ENCODE measurements around the gene COL27A1.
A peak's percentile ranks its signal among the peaks of the same experiment; 100 is the strongest.

Gene COL27A1

DNA sequence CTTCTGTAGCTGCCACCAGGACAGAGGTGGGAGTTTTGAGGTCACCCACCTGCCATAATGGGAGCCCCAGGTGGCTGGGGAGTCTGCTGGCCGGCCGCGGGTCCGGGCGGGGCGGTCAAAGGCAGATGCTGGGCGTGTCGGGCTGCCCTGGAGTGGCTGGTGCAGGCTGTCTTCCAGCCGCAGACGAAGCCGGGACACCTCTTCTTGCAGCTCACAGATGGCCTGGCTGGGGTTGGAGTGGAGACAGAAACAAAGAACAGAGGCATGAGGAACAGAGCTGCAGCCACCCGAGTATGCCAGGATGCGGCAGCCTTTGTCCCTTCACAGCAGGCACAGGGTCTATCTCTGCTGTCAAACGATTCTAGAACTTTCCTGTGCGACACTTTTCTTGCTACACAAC is 192.3 kb downstream of the COL27A1 start:
- no peak for DNase-seq

DNA sequence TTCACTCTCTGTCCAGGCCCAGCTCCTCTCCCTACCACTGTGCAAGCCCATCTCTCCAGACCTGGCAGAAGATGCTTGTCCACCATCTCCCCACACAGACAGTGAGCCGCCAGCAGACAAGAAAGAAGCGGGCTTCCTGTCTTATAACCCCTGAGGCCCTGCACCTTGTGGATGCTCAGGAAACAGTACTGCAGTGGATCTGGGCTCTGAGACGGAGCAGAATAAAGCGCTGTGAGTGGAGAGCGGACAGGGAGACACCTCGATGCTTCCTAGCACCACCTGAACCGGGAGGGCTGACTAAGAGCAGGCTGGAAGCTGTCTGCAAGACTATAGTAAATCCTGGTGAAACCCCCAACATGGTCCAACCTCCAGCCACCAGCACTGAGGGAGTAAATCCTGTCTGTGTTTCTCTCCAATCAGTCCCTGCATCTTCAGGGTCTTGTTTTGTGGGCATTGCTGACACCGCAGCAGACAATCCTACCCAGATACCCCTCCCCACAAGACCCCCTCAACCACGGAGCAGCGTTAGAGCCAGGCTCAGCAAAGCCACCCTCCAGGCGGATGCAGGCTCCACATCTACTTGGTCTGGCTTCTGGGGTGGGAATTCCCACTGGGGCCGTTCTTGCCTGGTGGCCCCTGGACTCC is 193.0 kb downstream of the COL27A1 start:
- DNase-seq: no peak

DNA sequence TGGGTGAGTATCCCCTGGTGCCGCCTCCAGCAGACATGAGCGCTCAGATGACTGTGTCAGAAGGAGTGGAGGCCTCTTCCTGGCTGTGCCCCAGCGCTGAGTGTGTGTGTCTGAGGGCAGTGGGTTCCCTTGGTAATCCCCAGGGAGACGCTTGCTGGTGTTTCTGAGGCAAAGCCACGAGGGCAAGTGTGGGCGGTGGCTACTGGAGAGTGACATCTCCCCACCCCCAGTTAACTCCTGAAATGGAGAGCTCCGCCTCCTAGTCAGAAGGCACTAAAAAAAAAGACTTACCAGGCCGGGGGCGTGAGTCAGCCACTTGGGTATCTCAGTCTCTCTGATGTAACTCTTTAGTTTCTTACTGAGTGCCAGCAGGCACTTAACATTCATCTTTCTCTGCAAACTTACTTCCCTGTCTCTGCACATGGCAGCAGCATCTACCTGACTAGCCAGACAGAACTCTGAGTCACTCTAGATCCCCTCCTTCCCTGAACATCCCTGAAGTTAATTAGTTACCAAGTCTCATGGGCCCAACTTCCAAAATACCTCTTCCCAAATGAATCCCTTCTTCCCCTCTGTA is 193.7 kb downstream of the COL27A1 start:
- DNase-seq: peak; percentile 82

DNA sequence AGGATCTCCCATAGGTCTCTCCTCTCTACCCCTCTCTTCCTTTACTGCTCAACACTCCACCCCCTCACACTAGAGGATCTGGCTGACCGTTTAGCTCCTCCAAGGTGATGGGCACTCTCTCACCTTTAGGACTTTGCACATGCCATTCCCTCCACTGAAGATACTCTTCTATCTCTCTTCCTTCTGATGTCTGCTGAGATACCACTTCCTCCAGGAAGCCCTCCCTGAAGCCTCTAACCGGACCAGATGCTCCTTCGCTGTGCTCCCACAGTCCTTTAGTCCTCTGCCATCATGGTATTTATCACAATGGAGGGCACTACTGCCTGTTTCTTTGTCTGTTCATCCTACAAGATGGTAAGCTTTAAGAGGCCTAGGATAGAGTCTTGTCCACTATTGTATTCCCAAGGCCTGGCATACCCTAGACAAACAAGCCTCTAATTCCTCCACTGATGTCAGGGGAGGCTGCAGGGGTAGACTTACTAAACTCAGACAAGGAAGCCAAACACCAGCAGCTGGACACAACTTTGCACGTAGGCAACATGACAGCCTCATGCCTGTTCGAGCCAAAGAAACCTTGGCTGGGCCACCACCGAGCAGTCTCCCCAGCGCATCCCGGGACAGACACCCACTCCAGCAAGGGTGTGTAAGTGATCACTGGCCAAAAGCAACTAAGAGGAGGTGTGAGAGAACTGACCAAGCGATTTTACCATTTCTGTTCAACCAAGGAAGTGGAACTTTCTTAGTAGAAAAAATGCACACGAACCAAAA is 194.6 kb downstream of the COL27A1 start:
- DNase-seq: no peak

DNA sequence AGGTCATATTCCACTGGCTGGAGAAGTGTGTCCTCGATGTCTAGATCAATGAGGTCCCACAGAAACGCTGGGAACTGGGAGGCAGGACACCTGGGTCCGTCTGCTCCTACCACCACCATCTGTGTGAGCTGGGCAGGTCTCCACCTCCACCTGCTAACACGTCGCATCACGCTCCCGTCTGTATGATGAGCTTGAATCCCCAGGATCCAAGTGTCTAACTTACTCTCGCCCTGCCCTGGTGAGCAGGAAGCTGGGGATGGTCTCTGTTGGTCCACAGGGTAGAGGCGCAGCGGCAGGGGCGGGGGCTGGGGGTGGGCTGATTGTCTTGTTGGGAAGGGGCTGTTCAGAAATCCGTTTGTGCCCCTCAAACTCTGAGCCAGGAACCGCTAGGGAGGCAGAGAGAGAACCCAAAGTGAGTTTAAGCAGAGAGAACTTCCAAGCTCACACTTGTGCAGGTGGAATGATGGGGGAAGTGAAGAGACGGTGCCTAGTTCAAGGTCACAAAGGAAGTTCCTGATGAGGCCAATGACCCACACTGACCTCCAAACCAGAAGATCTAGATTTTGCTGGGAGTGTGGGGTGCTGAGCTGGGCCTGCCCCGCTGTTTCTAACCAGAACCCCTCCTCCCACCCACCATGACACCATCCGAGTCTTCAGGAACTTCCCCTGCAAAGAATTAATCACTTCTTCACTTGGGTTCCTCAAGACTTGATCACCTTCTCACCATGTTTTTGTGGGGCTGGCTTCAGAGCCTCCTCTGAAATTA is 195.5 kb downstream of the COL27A1 start:
- DNase-seq: no peak

DNA sequence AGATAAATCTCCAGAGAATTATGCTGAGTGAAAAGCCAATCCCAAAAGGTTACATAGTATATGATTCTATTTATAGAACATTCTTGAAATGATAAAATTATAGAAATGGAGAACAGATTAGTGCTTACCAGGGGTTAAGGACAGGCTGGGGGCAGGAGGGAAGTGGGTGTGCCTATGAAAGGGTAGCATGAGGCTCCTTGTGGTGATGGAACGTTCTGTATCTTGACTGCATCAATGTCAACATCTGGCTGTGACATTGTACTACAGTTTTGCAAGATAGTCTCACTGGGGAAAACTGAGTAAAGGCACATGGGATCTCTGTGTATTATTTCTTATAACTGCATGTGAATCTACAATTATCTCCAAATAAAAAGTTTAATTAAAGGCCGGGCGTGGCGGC is 196.6 kb downstream of the COL27A1 start:
- DNase-seq: no peak

DNA sequence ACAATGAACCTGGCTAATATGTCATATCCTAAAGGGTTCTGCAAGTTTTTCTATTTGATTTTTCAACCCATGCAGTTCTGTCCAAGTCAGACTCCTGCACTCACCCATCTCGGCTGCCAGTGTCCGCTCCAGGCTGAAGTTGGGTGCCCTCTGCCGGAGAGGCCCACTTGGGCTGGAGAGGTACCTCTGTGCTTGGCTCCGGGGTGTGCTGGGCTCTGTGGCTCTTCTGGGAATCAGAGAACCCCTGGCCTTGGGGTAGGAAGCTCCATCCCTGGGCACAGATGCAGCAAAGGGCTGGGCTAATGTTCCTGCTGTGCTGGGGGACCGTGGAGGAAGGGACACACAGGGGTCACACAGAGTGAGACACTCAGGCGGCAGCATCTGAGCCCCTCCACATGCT is 200.5 kb downstream of the COL27A1 start:
- no peak for DNase-seq

DNA sequence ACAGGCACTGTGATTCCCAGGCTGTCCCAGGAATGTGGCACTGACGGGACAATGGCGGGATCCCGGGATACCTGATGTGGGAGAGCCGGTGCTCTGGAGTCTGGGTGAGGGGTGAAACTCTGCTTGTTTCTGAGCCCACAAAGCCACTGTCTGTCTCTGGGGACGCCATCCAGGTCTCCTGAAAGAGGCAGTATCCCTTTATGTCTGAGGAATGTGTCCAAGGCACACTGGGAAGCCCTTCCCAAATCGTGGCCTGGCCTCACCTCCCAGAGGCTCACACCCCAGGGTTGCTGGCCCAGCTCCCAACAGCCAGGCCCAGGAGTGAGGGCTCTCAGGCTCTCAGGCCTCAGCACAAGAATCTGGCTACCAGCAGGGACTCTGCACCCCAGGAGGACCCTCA is 201.5 kb downstream of the COL27A1 start:
- no peak for DNase-seq

DNA sequence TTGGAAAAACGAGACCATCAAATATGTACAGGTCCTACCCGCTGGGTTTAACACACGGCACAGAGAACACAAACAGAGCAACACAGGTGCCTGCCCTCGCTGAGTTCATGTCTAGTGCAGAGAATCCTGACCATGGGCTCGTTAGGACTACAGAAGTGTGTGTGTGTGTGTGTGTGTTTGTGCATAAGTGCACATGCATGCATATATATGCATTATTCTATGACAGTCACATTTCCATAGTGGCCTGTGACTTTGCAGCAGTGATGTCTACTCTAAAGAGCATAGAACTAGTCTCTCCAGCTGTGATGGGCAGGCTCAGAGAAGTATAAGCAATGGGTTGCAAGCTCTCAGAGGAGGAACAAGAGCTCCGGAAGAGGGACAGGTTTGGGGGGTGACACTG is 202.0 kb downstream of the COL27A1 start:
- DNase-seq: no peak

DNA sequence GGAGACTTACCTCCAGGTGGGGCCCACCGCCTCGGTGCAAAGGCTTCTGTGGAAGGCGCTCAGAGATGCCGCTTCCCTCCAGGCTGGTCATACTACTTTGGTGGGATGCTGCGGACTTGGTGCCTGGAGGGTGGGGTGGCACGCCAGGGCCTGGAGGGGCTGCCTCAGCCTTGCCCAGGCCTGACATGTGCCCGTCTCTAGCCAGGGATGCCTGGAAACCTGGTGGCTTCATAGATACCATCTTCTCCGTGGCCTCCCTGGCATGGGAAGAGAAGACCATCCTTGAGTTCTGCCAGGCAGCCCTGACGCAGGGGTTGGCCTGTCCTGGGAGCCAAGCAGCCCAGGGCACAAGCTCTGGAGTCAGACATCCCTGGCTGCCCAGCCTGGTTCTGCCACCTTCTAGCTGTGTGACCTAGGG is 202.6 kb downstream of the COL27A1 start:
- no peak for DNase-seq

DNA sequence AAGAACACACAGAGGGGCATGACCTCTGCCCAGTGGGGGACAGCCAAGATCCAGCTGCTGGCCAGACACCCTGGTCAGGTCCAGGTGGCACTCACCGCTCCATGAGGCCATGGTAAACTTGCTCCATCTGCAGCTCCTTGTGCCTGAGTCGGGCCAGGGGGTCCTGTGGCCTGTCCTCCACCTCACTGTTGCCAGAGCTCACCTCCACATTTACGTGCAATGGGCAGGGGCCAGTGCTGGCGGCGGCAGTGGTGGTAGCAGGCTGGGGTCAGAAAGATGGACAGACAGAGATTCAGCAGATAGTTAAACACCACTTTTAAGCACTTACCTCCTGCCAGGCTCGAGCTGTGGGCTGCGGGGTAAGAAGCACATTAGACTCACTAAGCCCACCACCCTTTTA is 204.5 kb downstream of the COL27A1 start:
- no peak for DNase-seq

DNA sequence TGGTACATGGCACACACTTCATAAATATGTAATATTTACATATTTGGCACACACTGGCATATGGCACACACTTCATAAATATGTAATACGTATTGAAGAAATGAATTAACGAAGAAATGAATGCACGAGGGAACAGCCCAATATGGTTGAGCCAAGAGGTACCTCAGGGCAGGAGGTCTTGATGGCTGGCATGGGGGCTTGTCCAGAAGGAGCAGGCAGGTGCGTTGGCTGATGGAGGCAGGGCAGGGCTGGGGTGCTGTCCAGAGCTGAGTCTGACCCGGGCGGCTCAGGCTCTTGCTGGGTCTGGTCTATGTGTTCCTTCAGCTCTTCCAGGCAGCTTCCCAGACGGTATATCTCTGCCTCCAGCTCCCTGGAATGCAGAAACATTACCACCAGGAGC is 206.2 kb downstream of the COL27A1 start:
- no peak for DNase-seq

Data from SIG-M5 (cell line).